A673 (cell line): ENCODE data around the gene FES.

Source experiments
- CTCF ChIP-seq: fragments of 300-800, 200-600 bp; sonication (generic); conservative IDR thresholded peaks from 2 replicates; pipeline ENCODE4 v1.5.1; 2017; ENCODE audit warnings: low read depth, mild to moderate bottlenecking, antibody characterized with exemption, low read length, moderate library complexity, mixed read lengths
- EZH2 ChIP-seq: fragments of 200-600 bp; sonication (generic); IDR thresholded peaks from 2 replicates; pipeline ENCODE4 v1.6.1; 2017; ENCODE audit warnings: borderline replicate concordance, low read depth, mild to moderate bottlenecking, mixed read lengths, antibody characterized with exemption, low read length; ENCODE audit not compliant: poor library complexity, severe bottlenecking

- TF ChIP-seq CTCF = no peak
- no peak for TF ChIP-seq EZH2
These were observed 31.6 kb downstream of the FES start for GRCh38 chr15:90915808-90916440.
